Uterus (tissue), 4 donors: ENCODE results near the gene CALML6. TPM values are rescaled to one million over a fixed set of nuclear protein-coding genes. Genes with fewer than 3 reads are reported as not detected.

Experiments used
- DNase-seq, 2 donors: peaks; one replicate each; pipeline ENCODE4 v3.0.0-alpha.2; 2019 to 2020
- H3K27ac ChIP-seq, 2 donors: fragments of 200-600 bp; sonication (generic); 1 replicate in 1 of 2; 2 replicates in 1 of 2; pipeline ENCODE4 v1.5.1; 2016 to 2018
- H3K27me3 ChIP-seq, 2 donors: fragments of 200-600 bp; sonication (generic); one replicate each; pipeline ENCODE4 v1.5.1; 2018 to 2019; ENCODE audit warnings: control low read depth in 1 of 2
- H3K36me3 ChIP-seq, 2 donors: fragments of 200-600 bp; sonication (generic); one replicate each; pipeline ENCODE4 v1.5.1; 2019; ENCODE audit warnings: control low read depth in 1 of 2
- H3K4me1 ChIP-seq, 2 donors: fragments of 200-600 bp; sonication (generic); one replicate each; pipeline ENCODE4 v1.5.1; 2018 to 2019; ENCODE audit warnings: control low read depth in 1 of 2
- H3K4me3 ChIP-seq, 2 donors: fragments of 200-600 bp; sonication (generic); 1 replicate in 1 of 2; 2 replicates in 1 of 2; pipeline ENCODE4 v1.5.1; 2018 to 2019; ENCODE audit warnings: mild to moderate bottlenecking in 1 of 2
- H3K9me3 ChIP-seq, 2 donors: fragments of 200-600 bp; sonication (generic); one replicate each; pipeline ENCODE4 v1.5.1; 2019; ENCODE audit warnings: control low read depth in 1 of 2
- CTCF ChIP-seq, 4 experiments: fragments of 200-600 bp in 2 of 4; fragments of 450-650 bp in 2 of 4; sonication (generic) in 2 of 4; IDR thresholded peaks; one replicate each; pipeline ENCODE4 v1.5.1; 2016 to 2019; ENCODE audit warnings: antibody characterized with exemption in 4 of 4, mild to moderate bottlenecking in 2 of 4, moderate library complexity in 1 of 4
- POLR2A ChIP-seq, 2 donors: fragments of 450-650 bp; IDR thresholded peaks; one replicate each; pipeline ENCODE4 v1.6.1; 2016; ENCODE audit warnings: antibody characterized with exemption in 2 of 2, mild to moderate bottlenecking in 1 of 2, moderate library complexity in 1 of 2
- intact Hi-C: fragments of 100-400 bp; cut with DNase I; formaldehyde crosslinking; loops from one replicate; pipeline ENCODE4 v1.15.1; 2023; ENCODE audit warnings: low total_unique reads
- total RNA-seq, 4 donors: library from RNA; depleted of rRNA in 3 of 4; stranded (reverse); fragments of >200 nt in 3 of 4; gene quantifications; one replicate each; pipeline versions ENCODE4 v1.1.0 to v1.2.4, GENCODE V29; 2014 to 2023
- donor health status: DM: yes; HTN: yes; CAD: no.

Gene CALML6
- total RNA-seq, 4 donors from 2014 or later = 0.58 TPM; not detected in 3

GRCh38 chr1:1946540-1946939, 31.5 kb downstream of the CALML6 start:
- TF ChIP-seq CTCF (IDR thresholded peaks at IDR 0.05) (no peak), POLR2A (IDR thresholded peaks at IDR 0.05) (no peak)
- intact Hi-C loops = no loop called here

GRCh38 chr1:1947493-1947892, 32.4 kb downstream of the CALML6 start:
- no peaks in the 10 kb centered on the region for H3K36me3 ChIP-seq
- H3K27me3 ChIP-seq = no peaks in the 10 kb centered on the region
- intact Hi-C loops = no loop called here
- TF ChIP-seq CTCF (IDR thresholded peaks at IDR 0.05) (no peak), POLR2A (IDR thresholded peaks at IDR 0.05) (no peak)
- H3K4me1 ChIP-seq = no peaks in the 10 kb centered on the region
- no peak overlapping the region for H3K27ac ChIP-seq
- no peak overlapping the region for H3K4me3 ChIP-seq
- H3K9me3 ChIP-seq = no peaks in the 10 kb centered on the region
- DNase-seq = no peak

More at GRCh38 chr1:1946540-1946939, 31.5 kb downstream of the CALML6 start:
- peak in 1 of 2 donors; percentile 48 for DNase-seq
- no peaks in the 10 kb centered on the region for H3K36me3 ChIP-seq
- H3K27ac ChIP-seq = no peak overlapping the region
- no peaks in the 10 kb centered on the region for H3K9me3 ChIP-seq
- no peaks in the 10 kb centered on the region for H3K4me1 ChIP-seq
- no peaks in the 10 kb centered on the region for H3K27me3 ChIP-seq
- H3K4me3 ChIP-seq = no peak overlapping the region

- intact Hi-C loops = no loop called here
Measured at GRCh38 chr1:1948783-1949182, 33.7 kb downstream of the CALML6 start.

GRCh38 chr1:1950940-1951339, 35.9 kb downstream of the CALML6 start:
- intact Hi-C loops = no loop called here
- H3K27ac ChIP-seq = no peak overlapping the region
- no peak for DNase-seq
- H3K4me1 ChIP-seq = no peaks in the 10 kb centered on the region
- TF ChIP-seq POLR2A (IDR thresholded peaks at IDR 0.05) = no peak
- no peak for TF ChIP-seq CTCF (IDR thresholded peaks at IDR 0.05)
- H3K9me3 ChIP-seq = no peaks in the 10 kb centered on the region
- H3K36me3 ChIP-seq = no peaks in the 10 kb centered on the region
- H3K4me3 ChIP-seq = no peak overlapping the region
- H3K27me3 ChIP-seq = no peaks in the 10 kb centered on the region

More at GRCh38 chr1:1948783-1949182, 33.7 kb downstream of the CALML6 start:
- Histone ChIP-seq H3K4me1 (no peaks in the 10 kb centered on the region), H3K4me3 (no peak overlapping the region), H3K9me3 (no peaks in the 10 kb centered on the region), H3K27ac (no peak overlapping the region), H3K27me3 (no peaks in the 10 kb centered on the region), H3K36me3 (no peaks in the 10 kb centered on the region)
- no peak for DNase-seq
- TF ChIP-seq POLR2A (IDR thresholded peaks at IDR 0.05) (no peak), CTCF (IDR thresholded peaks at IDR 0.05) (no peak)

GRCh38 chr1:1954015-1954414, 39.0 kb downstream of the CALML6 start:
- Histone ChIP-seq H3K4me3 (no peak overlapping the region), H3K4me1 (no peaks in the 10 kb centered on the region), H3K9me3 (no peaks in the 10 kb centered on the region), H3K27ac (no peak overlapping the region), H3K36me3 (no peaks in the 10 kb centered on the region), H3K27me3 (no peaks in the 10 kb centered on the region)
- TF ChIP-seq POLR2A (IDR thresholded peaks at IDR 0.05) (no peak), CTCF (IDR thresholded peaks at IDR 0.05) (no peak)
- intact Hi-C loops = no loop called here
- no peak for DNase-seq
